GM12878 (cell line): Measurements from ENCODE around the gene FMN2.

Source experiments
- MTA2 ChIP-seq: fragments of 450-650 bp; IDR thresholded peaks from 2 replicates; pipeline ENCODE4 v1.6.1; 2016; ENCODE audit warnings: low read depth, mild to moderate bottlenecking, moderate library complexity
- POLR2A ChIP-seq: IDR thresholded peaks from 2 replicates; pipeline ENCODE4 v1.6.1; 2011; ENCODE audit warnings: low read depth, mild to moderate bottlenecking, low read length
- POLR2AphosphoS5 ChIP-seq: IDR thresholded peaks from 2 replicates; pipeline ENCODE4 v1.6.1; 2011; ENCODE audit warnings: mild to moderate bottlenecking, low read length, inconsistent platforms
- SP1 ChIP-seq: IDR thresholded peaks from one replicate; pipeline ENCODE4 v1.6.1; 2011; ENCODE audit warnings: low read depth, low read length
- SPI1 ChIP-seq: IDR thresholded peaks from 2 replicates; pipeline ENCODE4 v1.6.1; 2011; ENCODE audit warnings: low read depth, mild to moderate bottlenecking, low read length, moderate library complexity, borderline replicate concordance; ENCODE audit not compliant: insufficient read depth
- TF ChIP-seq, protein P1 (sequence below): fragments of 450-650 bp; formaldehyde crosslinking; IDR thresholded peaks from 2 replicates; pipeline ENCODE4 v1.4.0; 2020; ENCODE audit warnings: mild to moderate bottlenecking, moderate library complexity

DNA sequence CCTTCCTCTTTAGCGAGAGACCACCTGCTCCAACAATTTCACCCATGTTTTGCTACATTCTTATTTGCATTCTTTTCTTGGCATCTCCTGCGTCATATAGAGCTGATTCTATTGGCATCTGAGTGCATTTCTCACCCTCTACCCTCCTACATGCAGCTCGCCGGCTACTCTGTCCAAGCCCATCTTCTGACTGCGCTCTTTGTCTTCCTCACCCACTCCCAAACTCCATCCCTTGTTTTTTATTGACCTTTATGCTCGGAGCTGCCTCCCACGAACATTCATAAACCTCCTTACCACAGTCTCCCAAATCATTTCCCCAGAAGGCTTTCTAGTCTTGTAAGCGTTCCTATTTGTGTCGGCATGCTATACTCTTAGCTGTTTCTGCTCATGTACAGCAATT, 33.6 kb upstream of the FMN2 start:
- TF ChIP-seq, protein P1, sequence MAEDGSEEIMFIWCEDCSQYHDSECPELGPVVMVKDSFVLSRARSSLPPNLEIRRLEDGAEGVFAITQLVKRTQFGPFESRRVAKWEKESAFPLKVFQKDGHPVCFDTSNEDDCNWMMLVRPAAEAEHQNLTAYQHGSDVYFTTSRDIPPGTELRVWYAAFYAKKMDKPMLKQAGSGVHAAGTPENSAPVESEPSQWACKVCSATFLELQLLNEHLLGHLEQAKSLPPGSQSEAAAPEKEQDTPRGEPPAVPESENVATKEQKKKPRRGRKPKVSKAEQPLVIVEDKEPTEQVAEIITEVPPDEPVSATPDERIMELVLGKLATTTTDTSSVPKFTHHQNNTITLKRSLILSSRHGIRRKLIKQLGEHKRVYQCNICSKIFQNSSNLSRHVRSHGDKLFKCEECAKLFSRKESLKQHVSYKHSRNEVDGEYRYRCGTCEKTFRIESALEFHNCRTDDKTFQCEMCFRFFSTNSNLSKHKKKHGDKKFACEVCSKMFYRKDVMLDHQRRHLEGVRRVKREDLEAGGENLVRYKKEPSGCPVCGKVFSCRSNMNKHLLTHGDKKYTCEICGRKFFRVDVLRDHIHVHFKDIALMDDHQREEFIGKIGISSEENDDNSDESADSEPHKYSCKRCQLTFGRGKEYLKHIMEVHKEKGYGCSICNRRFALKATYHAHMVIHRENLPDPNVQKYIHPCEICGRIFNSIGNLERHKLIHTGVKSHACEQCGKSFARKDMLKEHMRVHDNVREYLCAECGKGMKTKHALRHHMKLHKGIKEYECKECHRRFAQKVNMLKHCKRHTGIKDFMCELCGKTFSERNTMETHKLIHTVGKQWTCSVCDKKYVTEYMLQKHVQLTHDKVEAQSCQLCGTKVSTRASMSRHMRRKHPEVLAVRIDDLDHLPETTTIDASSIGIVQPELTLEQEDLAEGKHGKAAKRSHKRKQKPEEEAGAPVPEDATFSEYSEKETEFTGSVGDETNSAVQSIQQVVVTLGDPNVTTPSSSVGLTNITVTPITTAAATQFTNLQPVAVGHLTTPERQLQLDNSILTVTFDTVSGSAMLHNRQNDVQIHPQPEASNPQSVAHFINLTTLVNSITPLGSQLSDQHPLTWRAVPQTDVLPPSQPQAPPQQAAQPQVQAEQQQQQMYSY (CRISPR knock-in tag), result no peak
- TF ChIP-seq MTA2 (no peak), POLR2A (no peak), POLR2AphosphoS5 (no peak), SPI1 (no peak), SP1 (no peak)
